ENCODE data around the gene ERV3-1. TPM values are rescaled to one million over a fixed set of nuclear protein-coding genes. Genes with fewer than 3 reads are reported as not detected.
"Not testable (repeated sequence)": the region's sequence is repeated elsewhere in the genome, so short reads cannot be mapped to it uniquely, and the experiment has no call there.

The ERV3-1 gene
- total and polyA plus RNA-seq, 2 experiments from 2014 or later, result 15.3 to 26.8 TPM

DNA sequence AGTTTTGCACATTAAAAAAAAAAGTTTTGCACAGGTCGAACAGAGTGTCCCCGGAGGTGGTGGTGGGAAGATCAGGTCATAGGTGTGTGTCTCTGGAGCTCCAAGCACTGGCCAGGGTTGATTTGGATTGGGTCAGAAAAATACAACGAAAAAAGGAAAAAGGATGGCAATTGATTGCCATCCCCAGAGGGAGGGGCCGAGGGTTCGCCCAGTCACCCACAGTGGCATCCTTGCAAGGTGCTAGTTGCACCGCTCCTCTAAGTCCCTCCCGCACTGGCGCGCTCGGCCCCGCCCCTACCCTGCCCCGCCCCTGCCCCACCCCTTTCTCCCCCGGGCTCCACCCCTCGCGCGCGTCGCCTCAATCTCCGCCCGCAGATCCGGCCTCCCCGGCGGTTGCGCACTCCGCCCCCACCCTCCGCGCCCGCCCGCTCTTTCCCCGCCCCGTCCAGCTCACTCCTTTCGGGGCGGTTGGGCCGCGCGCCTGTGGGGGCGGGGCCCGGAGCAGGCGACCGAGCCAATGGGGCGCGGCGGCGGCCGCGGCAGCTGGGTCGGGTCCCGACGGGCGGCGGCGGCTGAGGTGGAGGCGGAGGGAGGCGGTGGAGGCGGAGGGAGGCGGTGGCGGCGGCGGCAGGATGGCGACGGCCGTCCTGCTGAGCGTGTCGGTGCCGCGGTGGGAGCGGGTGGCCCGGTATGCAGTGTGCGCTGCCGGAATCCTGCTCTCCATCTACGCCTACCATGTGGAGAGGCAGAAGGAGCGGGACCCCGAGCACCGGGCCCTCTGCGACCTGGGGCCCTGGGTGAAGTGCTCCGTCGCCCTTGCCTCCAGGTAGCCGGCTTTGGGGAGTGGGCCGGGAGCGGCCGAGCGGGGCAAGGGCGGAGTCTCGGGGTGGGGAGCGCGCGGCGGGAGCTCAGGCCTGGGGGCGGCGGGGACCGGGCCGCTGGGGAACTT is 31.5 kb upstream of the ERV3-1 start:
- peaks cover 10% of the 10 kb centered on the region for H3K4me1 ChIP-seq (ENCODE audit: insufficient read depth)
- H3K27me3 ChIP-seq (ENCODE audit: insufficient read depth), result no peaks in the 10 kb centered on the region
- no peaks in the 10 kb centered on the region for H3K36me3 ChIP-seq (ENCODE audit: insufficient read depth)
- H2AFZ ChIP-seq, result no peak overlapping the region
- H3K4me2 ChIP-seq, result 0 out of 2 replicates have a peak overlapping the region, but pooled peaks have one; percentile 57
- Mint-ChIP-seq H3K36me3 (ENCODE audit: low read depth) (no peaks in the 10 kb centered on the region), H3K9me3 (peaks cover 14% of the 10 kb centered on the region), H3K4me3 (peak overlapping the region; percentile 73), H3K27ac (peak overlapping the region; percentile 76; the same call in 1 of the 2 replicates), H3K27me3 (ENCODE audit: insufficient read depth, low read depth, poor library complexity) (peaks cover 7% of the 10 kb centered on the region), H3K4me1 (peaks cover 15% of the 10 kb centered on the region; the same call in 2 of the 3 replicates)
- H3K4me3 ChIP-seq, result peak overlapping the region; percentile 70
- DNase-seq (ENCODE audit: low spot score), result peak; percentile 93
- no peaks in the 10 kb centered on the region for H3K9me2 ChIP-seq (ENCODE audit: insufficient read depth)
- H4K20me1 ChIP-seq (replicated peaks; ENCODE audit: insufficient read depth), result peaks cover 5% of the 10 kb centered on the region; the same call in 1 of the 2 replicates
- H3K79me2 ChIP-seq (replicated peaks; ENCODE audit: insufficient read depth), result peaks cover 30% of the 10 kb centered on the region
- no peak for TF ChIP-seq REST (IDR thresholded peaks at IDR 0.05; ENCODE audit: unreplicated experiment)
- TF ChIP-seq POLR2AphosphoS5 (IDR thresholded peaks at IDR 0.05; ENCODE audit: low read depth), result peak; percentile 62
- TF ChIP-seq ETS1 (IDR thresholded peaks at IDR 0.05), result no peak
- TF ChIP-seq CTCF (conservative IDR thresholded peaks at IDR 0.05; ENCODE audit: low read depth in 2 of 2), result peak in 1 of 2 experiments; percentile 39; a peak in 1 of 4 replicates
- no peak for TF ChIP-seq ZNF331 (CRISPR knock-in tag; IDR thresholded peaks at IDR 0.05; ENCODE audit: low read depth)
- no peak for TF ChIP-seq NANOG (IDR thresholded peaks at IDR 0.05; ENCODE audit: borderline replicate concordance)
- peak; percentile 84 for ATAC-seq
- no peak overlapping the region; the same call in 1 of the 2 replicates for H3K27ac ChIP-seq (ENCODE audit: low read depth)
- no peaks in the 10 kb centered on the region for H3F3A ChIP-seq (replicated peaks; ENCODE audit: low read depth)

GRCh38 chr7:65036526-65036925 is 30.0 kb upstream of the ERV3-1 start:
- H3K9me2 ChIP-seq (ENCODE audit: insufficient read depth); ATAC-seq; H3K36me3 ChIP-seq (ENCODE audit: insufficient read depth); H3K27ac ChIP-seq (ENCODE audit: low read depth); H2AFZ ChIP-seq; H3K4me3 ChIP-seq; H3K27me3 ChIP-seq (ENCODE audit: insufficient read depth); H3K4me3 Mint-ChIP-seq; H3K27me3 Mint-ChIP-seq (ENCODE audit: insufficient read depth, low read depth, poor library complexity); H3K4me2 ChIP-seq; DNase-seq (ENCODE audit: low spot score); H3K4me1 ChIP-seq (ENCODE audit: insufficient read depth); H3K36me3 Mint-ChIP-seq (ENCODE audit: low read depth); H4K20me1 ChIP-seq (replicated peaks; ENCODE audit: insufficient read depth); H3F3A ChIP-seq (replicated peaks; ENCODE audit: low read depth); H3K27ac Mint-ChIP-seq: not testable (repeated sequence)
- peaks cover 22% of the 10 kb centered on the region for H3K79me2 ChIP-seq (replicated peaks; ENCODE audit: insufficient read depth)
- H3K4me1 Mint-ChIP-seq, result peaks cover 12% of the 10 kb centered on the region; the same call in 2 of the 3 replicates
- H3K9me3 Mint-ChIP-seq, result peaks cover 19% of the 10 kb centered on the region

DNA sequence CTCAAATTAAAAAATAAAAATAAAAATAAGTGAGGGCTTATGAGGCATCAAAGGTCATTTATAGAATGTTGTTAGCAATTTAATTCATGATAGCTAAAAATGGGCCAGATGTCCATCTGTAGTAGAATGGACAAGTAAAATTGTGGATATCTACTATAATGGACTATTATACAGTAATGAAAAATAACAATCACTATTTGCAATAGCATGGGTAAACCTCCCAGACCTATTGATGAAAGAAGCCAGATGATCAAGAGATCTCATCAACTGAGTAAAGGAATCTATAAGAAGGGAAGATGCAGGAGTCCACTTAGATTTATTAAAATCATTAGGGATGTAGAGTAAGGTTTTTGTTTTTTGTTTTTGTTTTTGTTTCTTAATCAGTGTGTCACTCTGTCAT is 29.0 kb upstream of the ERV3-1 start:
- not testable (repeated sequence) for H3K27me3 ChIP-seq (ENCODE audit: insufficient read depth); DNase-seq (ENCODE audit: low spot score); H3K4me3 Mint-ChIP-seq; H3K27me3 Mint-ChIP-seq (ENCODE audit: insufficient read depth, low read depth, poor library complexity); H3K27ac ChIP-seq (ENCODE audit: low read depth); H3K9me2 ChIP-seq (ENCODE audit: insufficient read depth); H3K27ac Mint-ChIP-seq; H3K36me3 ChIP-seq (ENCODE audit: insufficient read depth); H2AFZ ChIP-seq; H4K20me1 ChIP-seq (replicated peaks; ENCODE audit: insufficient read depth); ATAC-seq; H3F3A ChIP-seq (replicated peaks; ENCODE audit: low read depth); H3K4me3 ChIP-seq; H3K4me2 ChIP-seq; H3K4me1 ChIP-seq (ENCODE audit: insufficient read depth); H3K36me3 Mint-ChIP-seq (ENCODE audit: low read depth)
- H3K9me3 Mint-ChIP-seq, result peaks cover 19% of the 10 kb centered on the region
- H3K79me2 ChIP-seq (replicated peaks; ENCODE audit: insufficient read depth), result peaks cover 15% of the 10 kb centered on the region
- peaks cover 12% of the 10 kb centered on the region; the same call in 2 of the 3 replicates for H3K4me1 Mint-ChIP-seq

Measured in GM23338 (cell line).